HCT116 (cell line): Measurements from ENCODE around the gene SLC35F1. TPM values are rescaled to one million over a fixed set of nuclear protein-coding genes. Genes with fewer than 3 reads are reported as not detected.

Experiments used
- ATAC-seq: fragments of 200-7000 bp; cut with Tn5 transposase; 2 replicates; pipeline ENCODE4 v1.9.1; 2020; ENCODE audit warnings: mild to moderate bottlenecking, moderate library complexity
- BruUV-seq: library from RNA; stranded (reverse); fragments of 400-500 nt; replicated peaks from 2 replicates; lab custom pipeline; 2021; lab: Mats Ljungman, UMichigan
- CTCF ChIA-PET: fragments of 300-600 bp; sonication (Branson Sonifier 250); formaldehyde crosslinking; loops from one replicate; lab custom pipeline; 2021; ENCODE audit warnings: antibody characterized with exemption; lab: Charles Lee
- POLR2A ChIA-PET: fragments of 300-600, 350-600 bp; sonication (Branson Sonifier 250); formaldehyde crosslinking; loops from one replicate; lab custom pipeline; 2021; ENCODE audit warnings: antibody characterized with exemption; lab: Charles Lee
- RAD21 ChIA-PET, 2 experiments: fragments of 300-600 bp; sonication (Branson Sonifier 250); formaldehyde crosslinking; loops; one replicate each; lab custom pipeline; 2023; ENCODE audit warnings: low total read pairs in 2 of 2; ENCODE audit not compliant: uncharacterized antibody in 2 of 2, unreplicated experiment in 2 of 2, low non-redundant PET in 1 of 2; lab: Charles Lee
- DNase-seq: peaks from one replicate; pipeline ENCODE4 v3.0.0-alpha.2; 2010; ENCODE audit warnings: low read depth, low spot score
- H2AFZ ChIP-seq: fragments of 200-600 bp; shearing (Covaris generic), sonication (generic); 2 replicates; pipeline ENCODE4 v1.6.1; 2017; ENCODE audit warnings: low read depth, mixed run types, mixed read lengths, antibody characterized with exemption, low read length; ENCODE audit not compliant: poor library complexity, severe bottlenecking
- H3K27ac ChIP-seq: 2 replicates; pipeline ENCODE4 v1.5.1; 2012; ENCODE audit warnings: low read depth, low read length
- H3K27me3 ChIP-seq: fragments of 200-600 bp; sonication (generic); 2 replicates; pipeline ENCODE4 v1.6.1; 2016; ENCODE audit warnings: mixed run types, low read length, mixed read lengths; ENCODE audit not compliant: insufficient read depth
- H3K36me3 ChIP-seq, 2 experiments: fragments of 200-500 bp in 1 of 2; fragments of 200-600 bp in 1 of 2; sonication (Bioruptor generic) in 1 of 2; sonication (generic) in 1 of 2; 2 replicates each; pipeline versions ENCODE4 v1.5.1 to v1.6.1; 2014 to 2016; ENCODE audit warnings: low read length in 2 of 2, inconsistent platforms in 1 of 2, mixed read lengths in 1 of 2, mixed run types in 1 of 2; ENCODE audit not compliant: insufficient read depth in 2 of 2, control insufficient read depth in 1 of 2
- H3K4me1 ChIP-seq, 2 experiments: fragments of 200-600 bp in 1 of 2; sonication (generic) in 1 of 2; 2 replicates each; pipeline versions ENCODE4 v1.5.1 to v1.6.1; 2012 to 2017; ENCODE audit warnings: low read length in 2 of 2, inconsistent platforms in 1 of 2, mild to moderate bottlenecking in 1 of 2, mixed read lengths in 1 of 2, mixed run types in 1 of 2, moderate library complexity in 1 of 2; ENCODE audit not compliant: insufficient read depth in 2 of 2, control insufficient read depth in 1 of 2
- H3K4me2 ChIP-seq: fragments of 200-600 bp; sonication (generic); 2 replicates; pipeline ENCODE4 v1.6.1; 2017; ENCODE audit warnings: mixed run types, low read length, mixed read lengths
- H3K4me3 ChIP-seq, 2 experiments: fragments of 200-600 bp in 1 of 2; sonication (generic) in 1 of 2; replicated peaks in 1 of 2; 2 replicates each; pipeline ENCODE4 v1.5.1; 2011 to 2016; ENCODE audit warnings: low read length in 2 of 2, control low read depth in 1 of 2, low read depth in 1 of 2, mild to moderate bottlenecking in 1 of 2, mixed read lengths in 1 of 2, mixed run types in 1 of 2
- H3K79me2 ChIP-seq: fragments of 200-600 bp; sonication (generic); 2 replicates; pipeline ENCODE4 v1.6.1; 2017; ENCODE audit warnings: mild to moderate bottlenecking, mixed run types, low read length, moderate library complexity, mixed read lengths; ENCODE audit not compliant: insufficient read depth
- H3K9ac ChIP-seq: fragments of 200-600 bp; sonication (generic); 2 replicates; pipeline ENCODE4 v1.6.1; 2016; ENCODE audit warnings: low read length, mixed read lengths
- H3K9me2 ChIP-seq: fragments of 200-600 bp; sonication (generic), shearing (Covaris generic); 2 replicates; pipeline ENCODE4 v1.6.1; 2017; ENCODE audit warnings: mixed run types, mild to moderate bottlenecking, moderate library complexity; ENCODE audit not compliant: insufficient read depth
- H3K9me3 ChIP-seq, 2 experiments: fragments of 200-500 bp in 1 of 2; fragments of 200-600 bp in 1 of 2; sonication (Bioruptor generic) in 1 of 2; sonication (generic) in 1 of 2; 2 replicates each; pipeline ENCODE4 v1.6.1; 2014 to 2017; ENCODE audit warnings: low read length in 2 of 2, mixed read lengths in 2 of 2, inconsistent platforms in 1 of 2, low read depth in 1 of 2, mild to moderate bottlenecking in 1 of 2, mixed run types in 1 of 2, moderate library complexity in 1 of 2; ENCODE audit not compliant: control insufficient read depth in 1 of 2, insufficient read depth in 1 of 2
- H4K20me1 ChIP-seq: fragments of 200-600 bp; sonication (generic), shearing (Covaris generic); 2 replicates; pipeline ENCODE4 v1.6.1; 2017; ENCODE audit warnings: mixed run types, mild to moderate bottlenecking, moderate library complexity; ENCODE audit not compliant: insufficient read depth
- ATF3 ChIP-seq: IDR thresholded peaks from 2 replicates; pipeline ENCODE4 v1.6.1; 2012
- CBX3 ChIP-seq: IDR thresholded peaks from 2 replicates; pipeline ENCODE4 v1.6.1; 2012; ENCODE audit warnings: low read depth
- CEBPB ChIP-seq: IDR thresholded peaks from 2 replicates; pipeline ENCODE4 v1.6.1; 2012; ENCODE audit warnings: low read depth
- CTCF ChIP-seq, 3 experiments: fragments of 200-600 bp in 1 of 3; sonication (generic) in 1 of 3; IDR thresholded peaks in 2 of 3; conservative IDR thresholded peaks in 1 of 3; 2 replicates each; pipeline ENCODE4 v1.5.1; 2012 to 2017; ENCODE audit warnings: low read depth in 2 of 3, low read length in 2 of 3, antibody characterized with exemption in 1 of 3, borderline replicate concordance in 1 of 3, control low read depth in 1 of 3, mild to moderate bottlenecking in 1 of 3, mixed read lengths in 1 of 3, mixed run types in 1 of 3, moderate library complexity in 1 of 3; ENCODE audit not compliant: insufficient read depth in 1 of 3
- EGR1 ChIP-seq: IDR thresholded peaks from 2 replicates; pipeline ENCODE4 v1.6.1; 2012; ENCODE audit warnings: low read depth
- EZH2 ChIP-seq: fragments of 200-600 bp; sonication (generic); IDR thresholded peaks from 2 replicates; pipeline ENCODE4 v1.6.1; 2017; ENCODE audit warnings: antibody characterized with exemption, mixed run types
- FOSL1 ChIP-seq: IDR thresholded peaks from 2 replicates; pipeline ENCODE4 v1.6.1; 2012; ENCODE audit warnings: low read depth
- JUND ChIP-seq: IDR thresholded peaks from 2 replicates; pipeline ENCODE4 v1.6.1; 2012
- POLR2AphosphoS5 ChIP-seq: IDR thresholded peaks from 2 replicates; pipeline ENCODE4 v1.6.1; 2011; ENCODE audit warnings: mild to moderate bottlenecking, low read depth, low read length, moderate library complexity
- RAD21 ChIP-seq: IDR thresholded peaks from 2 replicates; pipeline ENCODE4 v1.6.1; 2012; ENCODE audit warnings: low read depth, mild to moderate bottlenecking
- SIN3A ChIP-seq: IDR thresholded peaks from 2 replicates; pipeline ENCODE4 v1.6.1; 2012; ENCODE audit warnings: low read depth
- SP1 ChIP-seq: IDR thresholded peaks from 2 replicates; pipeline ENCODE4 v1.6.1; 2012; ENCODE audit warnings: low read depth
- SRF ChIP-seq: IDR thresholded peaks from 2 replicates; pipeline ENCODE4 v1.6.1; 2012; ENCODE audit warnings: low read depth
- TCF7L2 ChIP-seq: IDR thresholded peaks from 2 replicates; pipeline ENCODE4 v1.7.0; 2011; ENCODE audit warnings: borderline replicate concordance, inconsistent platforms; ENCODE audit not compliant: insufficient read depth, insufficient read length; ENCODE audit errors: extremely low read depth
- YY1 ChIP-seq: IDR thresholded peaks from 2 replicates; pipeline ENCODE4 v1.6.1; 2011; ENCODE audit warnings: low read length, low read depth, moderate library complexity, mild to moderate bottlenecking; ENCODE audit not compliant: insufficient replicate concordance; ENCODE audit errors: extremely low read depth
- ZBTB33 ChIP-seq: IDR thresholded peaks from 2 replicates; pipeline ENCODE4 v1.6.1; 2011; ENCODE audit warnings: mild to moderate bottlenecking, low read length, moderate library complexity; ENCODE audit not compliant: insufficient replicate concordance; ENCODE audit errors: extremely low read depth
- ZFX ChIP-seq: fragments of 450-650 bp; IDR thresholded peaks from 2 replicates; pipeline ENCODE4 v1.6.1; 2017
- intact Hi-C: fragments of 100-400 bp; cut with micrococcal nuclease; formaldehyde crosslinking; loops from 2 replicates; pipeline ENCODE4 v1.10.0; 2022
- total RNA-seq: library from RNA; stranded (reverse); gene quantifications from one replicate; pipeline ENCODE4 v1.2.1, GENCODE V29; 2021; ENCODE audit not compliant: unreplicated experiment

SLC35F1 gene
- total RNA-seq, 1 experiment from 2014 or later: 0.07 TPM

GRCh38 chr6:117924690-117925089 is 17.6 kb downstream of the SLC35F1 start:
- no peak overlapping the region for H3K27ac ChIP-seq
- H3K79me2 ChIP-seq: no peaks in the 10 kb centered on the region
- H3K4me1 ChIP-seq: no peaks in the 10 kb centered on the region
- CTCF ChIA-PET: no interaction called here
- no peak overlapping the region for H3K4me3 ChIP-seq
- no peaks in the 10 kb centered on the region for H3K9me2 ChIP-seq
- BruUV-seq: no TSS peak
- DNase-seq (no peak), ATAC-seq (no peak)
- no peaks in the 10 kb centered on the region for H3K36me3 ChIP-seq
- TF ChIP-seq SIN3A (no peak), CTCF (IDR thresholded peaks at IDR 0.05 in 2 of 3, conservative IDR thresholded peaks at IDR 0.05 in 1 of 3; ENCODE audit: borderline replicate concordance in 1 of 3, insufficient read depth in 1 of 3, low read depth in 2 of 3, low read length in 2 of 3) (no peak), FOSL1 (no peak)
- no peaks in the 10 kb centered on the region for H4K20me1 ChIP-seq
- RAD21 ChIA-PET: no interaction called here
- POLR2A ChIA-PET: no interaction called here
- no peak overlapping the region for H2AFZ ChIP-seq
- no peaks in the 10 kb centered on the region for H3K27me3 ChIP-seq
- no peak overlapping the region for H3K4me2 ChIP-seq
- intact Hi-C loops: no loop called here
- H3K9me3 ChIP-seq: no peaks in the 10 kb centered on the region; a peak in 1 of 4 replicates
- H3K9ac ChIP-seq: no peak overlapping the region

GRCh38 chr6:117927866-117928265 is 20.8 kb downstream of the SLC35F1 start:
- RAD21 ChIA-PET: no interaction called here
- Histone ChIP-seq H4K20me1 (no peaks in the 10 kb centered on the region), H3K27ac (no peak overlapping the region), H3K79me2 (no peaks in the 10 kb centered on the region), H3K9me3 (no peaks in the 10 kb centered on the region; a peak in 1 of 4 replicates), H3K9me2 (no peaks in the 10 kb centered on the region), H2AFZ (no peak overlapping the region)
- BruUV-seq: no TSS peak
- ATAC-seq: no peak
- no peak for DNase-seq
- intact Hi-C loops: no loop called here
- TF ChIP-seq CBX3 (no peak), SP1 (no peak), FOSL1 (no peak), JUND (no peak), CEBPB (no peak), ZFX (no peak), RAD21 (no peak), ZBTB33 (no peak), SIN3A (no peak), ATF3 (no peak), POLR2AphosphoS5 (no peak), SRF (no peak), EZH2 (no peak), TCF7L2 (no peak), YY1 (no peak), EGR1 (no peak)
- TF ChIP-seq, all 23 proteins: peak for 0
- Histone ChIP-seq H3K27me3 (no peaks in the 10 kb centered on the region), H3K4me3 (no peak overlapping the region), H3K36me3 (no peaks in the 10 kb centered on the region), H3K4me2 (no peak overlapping the region), H3K9ac (no peak overlapping the region), H3K4me1 (no peaks in the 10 kb centered on the region)
- POLR2A ChIA-PET: no interaction called here
- CTCF ChIA-PET: no interaction called here
